ENCODE results near the gene CERS5. TPM values are rescaled to one million over a fixed set of nuclear protein-coding genes. Genes with fewer than 3 reads are reported as not detected.

CERS5 gene
- total RNA-seq, 2 donors from 2014 or later, result 6.7 to 11.2 TPM

- DNase-seq (ENCODE audit: low spot score), result no peak
- peaks cover 0 to 29% of the 10 kb centered on the region in 2 donors for H3K4me1 ChIP-seq
- H3K27ac ChIP-seq, result peak within 1 kb of the TSS in 1 of 2 donors; percentile 19
- peaks cover 15% of the 10 kb centered on the region for H3K36me3 ChIP-seq
- H3K9me3 ChIP-seq, result no peaks in the 10 kb centered on the region
- TF ChIP-seq CTCF (IDR thresholded peaks at IDR 0.05), result no peak
- peak within 1 kb of the TSS; percentile 4 to 11 for H3K4me3 ChIP-seq
- no peaks in the 10 kb centered on the region for H3K27me3 ChIP-seq
These were observed 63.3 kb downstream of the CERS5 start, which contains the start of gene GPD1 for GRCh38 chr12:50103767-50104321. GPD1 (plus strand) TSS chr12:50104008; CDS start chr12:50104051, 43 bp downstream.

GRCh38 chr12:50103351-50103750 is 63.8 kb downstream of the CERS5 start:
- Histone ChIP-seq H3K27ac (no peak overlapping the region), H3K36me3 (peaks cover 20% of the 10 kb centered on the region), H3K4me1 (peaks cover 0 to 29% of the 10 kb centered on the region in 2 donors), H3K27me3 (no peaks in the 10 kb centered on the region), H3K9me3 (no peaks in the 10 kb centered on the region), H3K4me3 (no peak overlapping the region)
- TF ChIP-seq CTCF (IDR thresholded peaks at IDR 0.05), result no peak
- DNase-seq (ENCODE audit: low spot score), result no peak

GRCh38 chr12:50102646-50103309 is 64.4 kb downstream of the CERS5 start:
- H3K27ac ChIP-seq, result no peak overlapping the region
- peaks cover 26% of the 10 kb centered on the region for H3K36me3 ChIP-seq
- no peak for DNase-seq (ENCODE audit: low spot score)
- no peak overlapping the region for H3K4me3 ChIP-seq
- H3K9me3 ChIP-seq, result no peaks in the 10 kb centered on the region
- H3K27me3 ChIP-seq, result no peaks in the 10 kb centered on the region
- H3K4me1 ChIP-seq, result peaks cover 0 to 29% of the 10 kb centered on the region in 2 donors
- no peak for TF ChIP-seq CTCF (IDR thresholded peaks at IDR 0.05)

DNA sequence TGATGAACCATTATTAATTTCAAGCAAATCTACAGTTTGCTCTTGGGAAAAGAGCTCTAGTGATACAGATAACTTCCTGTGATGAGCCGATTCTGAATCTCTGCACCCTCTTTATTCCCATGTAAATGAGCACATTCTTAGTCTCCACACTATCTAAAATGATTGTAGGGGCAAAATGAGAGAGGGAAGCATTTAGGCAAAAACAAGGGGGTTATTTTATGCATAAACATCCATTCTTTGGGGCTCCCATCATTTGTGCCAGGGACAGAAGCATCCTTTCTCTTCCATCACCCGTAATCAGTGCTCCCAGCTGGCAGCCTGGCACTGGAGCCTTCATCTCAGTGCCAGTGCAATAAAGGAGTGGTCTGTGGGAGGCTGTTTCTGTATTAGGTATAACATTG is 65.0 kb downstream of the CERS5 start:
- Histone ChIP-seq H3K9me3 (no peaks in the 10 kb centered on the region), H3K4me1 (peaks cover 0 to 29% of the 10 kb centered on the region in 2 donors), H3K27ac (no peak overlapping the region), H3K4me3 (no peak overlapping the region), H3K27me3 (no peaks in the 10 kb centered on the region), H3K36me3 (peaks cover 32% of the 10 kb centered on the region)
- TF ChIP-seq CTCF (IDR thresholded peaks at IDR 0.05), result no peak
- DNase-seq (ENCODE audit: low spot score), result no peak

- Histone ChIP-seq H3K4me3 (no peak overlapping the region), H3K27me3 (no peaks in the 10 kb centered on the region), H3K36me3 (peaks cover 37% of the 10 kb centered on the region), H3K9me3 (no peaks in the 10 kb centered on the region), H3K27ac (no peak overlapping the region), H3K4me1 (peaks cover 0 to 29% of the 10 kb centered on the region in 2 donors)
- DNase-seq (ENCODE audit: low spot score), result no peak
- TF ChIP-seq CTCF (IDR thresholded peaks at IDR 0.05), result peak in 1 of 2 donors; percentile 52
These were observed 65.5 kb downstream of the CERS5 start for GRCh38 chr12:50101663-50102062.

Measured in right atrium auricular region (tissue), 2 donors.